WERI-Rb-1 (cell line): Measurements from ENCODE around the gene NTRK2.

Experiments
- DNase-seq: peaks from one replicate; pipeline ENCODE4 v3.0.0-alpha.2; 2020
- H3K27ac ChIP-seq: fragments of 250-450 bp; sonication (Bioruptor Pico); 2 replicates; pipeline ENCODE4 v1.5.1; 2020; ENCODE audit warnings: mild to moderate bottlenecking, moderate library complexity
- H3K27me3 ChIP-seq: fragments of 250-450 bp; sonication (Bioruptor Pico); 2 replicates; pipeline ENCODE4 v1.5.1; 2021; ENCODE audit warnings: mild to moderate bottlenecking, low read depth, moderate library complexity; ENCODE audit not compliant: insufficient read depth, severe bottlenecking
- H3K36me3 ChIP-seq: fragments of 250-450 bp; sonication (Bioruptor Pico); 2 replicates; pipeline ENCODE4 v1.5.1; 2020; ENCODE audit warnings: mild to moderate bottlenecking, moderate library complexity
- H3K4me3 ChIP-seq: 2 replicates; pipeline ENCODE4 v1.5.1; 2011; ENCODE audit warnings: low read depth, mild to moderate bottlenecking, control low read depth, low read length
- H3K9me3 ChIP-seq: fragments of 250-450 bp; sonication (Bioruptor Pico); 2 replicates; pipeline ENCODE4 v1.5.1; 2021; ENCODE audit warnings: mild to moderate bottlenecking, moderate library complexity; ENCODE audit not compliant: severe bottlenecking
- CTCF ChIP-seq: IDR thresholded peaks from 2 replicates; pipeline ENCODE4 v1.5.1; 2011; ENCODE audit warnings: low read depth, mild to moderate bottlenecking, control low read depth, inconsistent platforms, low read length

Gene NTRK2

GRCh38 chr9:85001925-85002324, 332.4 kb downstream of the NTRK2 start:
- Histone ChIP-seq H3K9me3 (peaks cover 4% of the 10 kb centered on the region), H3K36me3 (no peaks in the 10 kb centered on the region), H3K4me3 (no peak overlapping the region), H3K27ac (no peak overlapping the region), H3K27me3 (peaks cover 41% of the 10 kb centered on the region)
- DNase-seq = no peak
- TF ChIP-seq CTCF = no peak

- DNase-seq = no peak
- Histone ChIP-seq H3K9me3 (peaks cover 4% of the 10 kb centered on the region), H3K36me3 (no peaks in the 10 kb centered on the region), H3K27me3 (peaks cover 24% of the 10 kb centered on the region), H3K27ac (no peak overlapping the region), H3K4me3 (no peak overlapping the region)
- TF ChIP-seq CTCF = no peak
Observed at GRCh38 chr9:85004818-85005413, 335.4 kb downstream of the NTRK2 start.

- Histone ChIP-seq H3K9me3 (no peaks in the 10 kb centered on the region), H3K36me3 (no peaks in the 10 kb centered on the region), H3K27me3 (peaks cover 23% of the 10 kb centered on the region), H3K27ac (no peak overlapping the region), H3K4me3 (no peak overlapping the region)
- DNase-seq = no peak
- no peak for TF ChIP-seq CTCF
Observed at GRCh38 chr9:85007748-85008147, 338.2 kb downstream of the NTRK2 start.

GRCh38 chr9:85008215-85008614, 338.7 kb downstream of the NTRK2 start:
- Histone ChIP-seq H3K36me3 (no peaks in the 10 kb centered on the region), H3K27ac (no peak overlapping the region), H3K4me3 (no peak overlapping the region), H3K27me3 (peaks cover 25% of the 10 kb centered on the region), H3K9me3 (no peaks in the 10 kb centered on the region)
- no peak for TF ChIP-seq CTCF
- no peak for DNase-seq

GRCh38 chr9:85009251-85009650, 339.7 kb downstream of the NTRK2 start:
- H3K27me3 ChIP-seq = peaks cover 31% of the 10 kb centered on the region
- H3K27ac ChIP-seq = no peak overlapping the region
- no peaks in the 10 kb centered on the region for H3K9me3 ChIP-seq
- no peaks in the 10 kb centered on the region for H3K36me3 ChIP-seq
- TF ChIP-seq CTCF = no peak
- no peak overlapping the region for H3K4me3 ChIP-seq
- no peak for DNase-seq

- no peak for DNase-seq
- H3K36me3 ChIP-seq = no peaks in the 10 kb centered on the region
- H3K4me3 ChIP-seq = no peak overlapping the region
- no peak overlapping the region for H3K27ac ChIP-seq
- no peak for TF ChIP-seq CTCF
- H3K9me3 ChIP-seq = no peaks in the 10 kb centered on the region
- H3K27me3 ChIP-seq = peaks cover 40% of the 10 kb centered on the region
Observed at GRCh38 chr9:85013703-85014102, 344.2 kb downstream of the NTRK2 start.
